Transverse colon (tissue), 4 donors: Measurements from ENCODE around the gene WWOX.

Experiments used
- CTCF ChIP-seq, 5 experiments: fragments of 200-600 bp in 3 of 5; fragments of 450-650 bp in 2 of 5; sonication (generic) in 3 of 5; IDR thresholded peaks; 1 replicate in 2 of 5; 2 replicates in 3 of 5; pipeline ENCODE4 v1.5.1; 2016 to 2017; ENCODE audit warnings: antibody characterized with exemption in 5 of 5, inconsistent platforms in 3 of 5, mild to moderate bottlenecking in 2 of 5, moderate library complexity in 1 of 5
- EP300 ChIP-seq: sonication (generic); formaldehyde crosslinking; IDR thresholded peaks from one replicate; pipeline ENCODE4 v1.6.1; 2017; ENCODE audit warnings: antibody characterized with exemption, low read depth
- POLR2A ChIP-seq: fragments of 450-650 bp; IDR thresholded peaks from one replicate; pipeline ENCODE4 v1.6.1; 2016; ENCODE audit warnings: antibody characterized with exemption, mild to moderate bottlenecking, moderate library complexity
- POLR2AphosphoS5 ChIP-seq, 3 donors: sonication (generic); formaldehyde crosslinking; IDR thresholded peaks; one replicate each; pipeline ENCODE4 v1.6.1; 2016; ENCODE audit warnings: antibody characterized with exemption in 3 of 3

- no peak for TF ChIP-seq POLR2AphosphoS5 (IDR thresholded peaks at IDR 0.05)
- no peak for TF ChIP-seq CTCF (IDR thresholded peaks at IDR 0.05)
- TF ChIP-seq POLR2A = no peak
- TF ChIP-seq EP300 = no peak
These were observed 39.2 kb upstream of the WWOX start for GRCh38 chr16:78060295-78060694.
